ENCODE data around the gene MAG. TPM values are rescaled to one million over a fixed set of nuclear protein-coding genes. Genes with fewer than 3 reads are reported as not detected.

MAG gene
- total and polyA plus RNA-seq, 2 of the 13 experiments (the other 11 are each of a cell fraction or from before 2014, with no cell fraction given) = 0.20 to 1.3 TPM

DNA sequence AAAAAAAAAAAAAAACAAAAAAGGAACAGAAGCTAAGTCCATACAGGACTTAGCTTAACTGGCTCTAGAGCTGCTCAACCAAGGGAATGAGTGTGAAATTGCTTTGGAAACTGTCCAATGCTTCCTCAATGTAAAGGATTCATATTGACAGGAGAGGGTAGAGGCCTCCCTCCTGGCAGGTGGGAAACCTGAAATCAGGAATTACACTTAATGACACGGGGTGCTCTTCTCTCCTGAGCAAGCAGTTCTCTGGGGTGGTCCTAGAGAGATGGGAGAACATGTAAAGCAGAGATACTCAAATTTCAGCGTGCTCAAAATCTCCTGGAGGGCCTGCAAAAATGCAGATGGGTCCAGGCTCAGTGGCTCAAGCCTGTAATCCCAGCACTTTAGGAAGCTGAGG, 3.6 kb upstream of the MAG start:
- Histone ChIP-seq H3K27me3 (ENCODE audit: control insufficient read depth in 1 of 2, insufficient read depth in 2 of 2, low read length in 2 of 2) (peaks cover 2 to 27% of the 10 kb centered on the region in 2 experiments; a peak in 4 of 5 replicates), H3K9me3 (ENCODE audit: low read length) (no peaks in the 10 kb centered on the region), H3K79me2 (ENCODE audit: insufficient read depth, low read length) (no peaks in the 10 kb centered on the region), H3K4me1 (ENCODE audit: insufficient read depth, low read length) (peaks cover 63% of the 10 kb centered on the region), H3K9ac (ENCODE audit: insufficient read depth, low read depth, low read length) (no peak overlapping the region), H2AFZ (ENCODE audit: low read length) (no peak overlapping the region), H3K36me3 (replicated peaks in 1 of 2; ENCODE audit: control insufficient read depth in 1 of 2, insufficient read depth in 2 of 2, low read length in 2 of 2) (no peaks in the 10 kb centered on the region), H3K4me2 (ENCODE audit: low read depth, low read length) (no peak overlapping the region), H3K4me3 (replicated peaks in 1 of 3; ENCODE audit: insufficient read depth in 1 of 3, low read depth in 2 of 3, low read length in 3 of 3) (no peak overlapping the region), H4K20me1 (ENCODE audit: insufficient read depth, low read length) (no peaks in the 10 kb centered on the region), H3K27ac (ENCODE audit: extremely low read length, insufficient read depth, low read length) (no peak overlapping the region)
- in situ Hi-C loops (cut with HindIII; ENCODE audit: extremely low pct_ligation_motif_present, low pct_unique_long_range_greater_than_20kb) (no loop called here), intact Hi-C loops (cut with micrococcal nuclease; ENCODE audit: unreplicated experiment) (no loop called here)
- WGBS (ENCODE audit: low lambda C conversion rate) = 23% methylated on average over 2 of the region's 2 CpGs
- ChIA-PET POLR2A (no interaction called here), CTCF (ENCODE audit: low intra/inter-chr PET ratio, low total read pairs) (no interaction called here)
- no peak for DNase-seq (ENCODE audit: low spot score)
- ATAC-seq = no peak
- no TSS peak for BruUV-seq (replicated peaks)
- TF ChIP-seq ETV6 (CRISPR knock-in tag; conservative IDR thresholded peaks at IDR 0.05) = no peak
- TF ChIP-seq TOPORS (CRISPR knock-in tag; IDR thresholded peaks at IDR 0.05) = no peak
- no peak for TF ChIP-seq ZBTB38 (CRISPR knock-in tag; IDR thresholded peaks at IDR 0.05)
- no peak for TF ChIP-seq KDM1A (CRISPR knock-in tag; IDR thresholded peaks at IDR 0.05)
- no peak for TF ChIP-seq SMYD3 (CRISPR knock-in tag; IDR thresholded peaks at IDR 0.05)
- TF ChIP-seq BCL6 (CRISPR knock-in tag; IDR thresholded peaks at IDR 0.05) = no peak
- TF ChIP-seq, protein P1, sequence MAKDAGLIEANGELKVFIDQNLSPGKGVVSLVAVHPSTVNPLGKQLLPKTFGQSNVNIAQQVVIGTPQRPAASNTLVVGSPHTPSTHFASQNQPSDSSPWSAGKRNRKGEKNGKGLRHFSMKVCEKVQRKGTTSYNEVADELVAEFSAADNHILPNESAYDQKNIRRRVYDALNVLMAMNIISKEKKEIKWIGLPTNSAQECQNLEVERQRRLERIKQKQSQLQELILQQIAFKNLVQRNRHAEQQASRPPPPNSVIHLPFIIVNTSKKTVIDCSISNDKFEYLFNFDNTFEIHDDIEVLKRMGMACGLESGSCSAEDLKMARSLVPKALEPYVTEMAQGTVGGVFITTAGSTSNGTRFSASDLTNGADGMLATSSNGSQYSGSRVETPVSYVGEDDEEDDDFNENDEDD (CRISPR knock-in tag; IDR thresholded peaks at IDR 0.05; ENCODE audit: borderline replicate concordance) = no peak
- TF ChIP-seq SMAD9 (CRISPR knock-in tag; IDR thresholded peaks at IDR 0.05) = no peak
- no peak for TF ChIP-seq MLLT10 (CRISPR knock-in tag; IDR thresholded peaks at IDR 0.05)
- TF ChIP-seq, protein P2, sequence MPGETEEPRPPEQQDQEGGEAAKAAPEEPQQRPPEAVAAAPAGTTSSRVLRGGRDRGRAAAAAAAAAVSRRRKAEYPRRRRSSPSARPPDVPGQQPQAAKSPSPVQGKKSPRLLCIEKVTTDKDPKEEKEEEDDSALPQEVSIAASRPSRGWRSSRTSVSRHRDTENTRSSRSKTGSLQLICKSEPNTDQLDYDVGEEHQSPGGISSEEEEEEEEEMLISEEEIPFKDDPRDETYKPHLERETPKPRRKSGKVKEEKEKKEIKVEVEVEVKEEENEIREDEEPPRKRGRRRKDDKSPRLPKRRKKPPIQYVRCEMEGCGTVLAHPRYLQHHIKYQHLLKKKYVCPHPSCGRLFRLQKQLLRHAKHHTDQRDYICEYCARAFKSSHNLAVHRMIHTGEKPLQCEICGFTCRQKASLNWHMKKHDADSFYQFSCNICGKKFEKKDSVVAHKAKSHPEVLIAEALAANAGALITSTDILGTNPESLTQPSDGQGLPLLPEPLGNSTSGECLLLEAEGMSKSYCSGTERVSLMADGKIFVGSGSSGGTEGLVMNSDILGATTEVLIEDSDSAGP (CRISPR knock-in tag; IDR thresholded peaks at IDR 0.05; ENCODE audit: borderline replicate concordance) = no peak
- no peak for TF ChIP-seq ZNF138 (CRISPR knock-in tag; IDR thresholded peaks at IDR 0.05; ENCODE audit: low read depth)
- TF ChIP-seq ZSCAN22 (CRISPR knock-in tag; IDR thresholded peaks at IDR 0.05) = no peak
- TF ChIP-seq MAZ (IDR thresholded peaks at IDR 0.05; ENCODE audit: borderline replicate concordance, low read depth, low read length) = no peak
- no peak for TF ChIP-seq MAZ (CRISPR knock-in tag; IDR thresholded peaks at IDR 0.05; ENCODE audit: low read depth)
- TF ChIP-seq ZNF670 (CRISPR knock-in tag; IDR thresholded peaks at IDR 0.05; ENCODE audit: borderline replicate concordance) = no peak
- TF ChIP-seq, protein P3, sequence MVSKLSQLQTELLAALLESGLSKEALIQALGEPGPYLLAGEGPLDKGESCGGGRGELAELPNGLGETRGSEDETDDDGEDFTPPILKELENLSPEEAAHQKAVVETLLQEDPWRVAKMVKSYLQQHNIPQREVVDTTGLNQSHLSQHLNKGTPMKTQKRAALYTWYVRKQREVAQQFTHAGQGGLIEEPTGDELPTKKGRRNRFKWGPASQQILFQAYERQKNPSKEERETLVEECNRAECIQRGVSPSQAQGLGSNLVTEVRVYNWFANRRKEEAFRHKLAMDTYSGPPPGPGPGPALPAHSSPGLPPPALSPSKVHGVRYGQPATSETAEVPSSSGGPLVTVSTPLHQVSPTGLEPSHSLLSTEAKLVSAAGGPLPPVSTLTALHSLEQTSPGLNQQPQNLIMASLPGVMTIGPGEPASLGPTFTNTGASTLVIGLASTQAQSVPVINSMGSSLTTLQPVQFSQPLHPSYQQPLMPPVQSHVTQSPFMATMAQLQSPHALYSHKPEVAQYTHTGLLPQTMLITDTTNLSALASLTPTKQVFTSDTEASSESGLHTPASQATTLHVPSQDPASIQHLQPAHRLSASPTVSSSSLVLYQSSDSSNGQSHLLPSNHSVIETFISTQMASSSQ (IDR thresholded peaks at IDR 0.05; ENCODE audit: low read depth) = no peak
- TF ChIP-seq, protein P3 (CRISPR knock-in tag; IDR thresholded peaks at IDR 0.05; ENCODE audit: borderline replicate concordance) = no peak
- no peak for TF ChIP-seq MYNN (CRISPR knock-in tag; IDR thresholded peaks at IDR 0.05; ENCODE audit: low read depth)
- no peak for TF ChIP-seq ZBTB7A (CRISPR knock-in tag; IDR thresholded peaks at IDR 0.05)
- TF ChIP-seq ZNF33B (CRISPR knock-in tag; IDR thresholded peaks at IDR 0.05) = no peak
- no peak for FAIRE-seq
